Kidney (tissue), 14 donors: ENCODE results near the gene NUCB1. TPM values are rescaled to one million over a fixed set of nuclear protein-coding genes. Genes with fewer than 3 reads are reported as not detected.
"Not testable (repeated sequence)": the region's sequence is repeated elsewhere in the genome, so short reads cannot be mapped to it uniquely, and the experiment has no call there.

Source experiments
- DNase-seq, 5 donors: peaks; one replicate each; pipeline ENCODE4 v3.0.0-alpha.2; 2013 to 2020
- FAIRE-seq: peaks from 2 replicates; lab custom pipeline; 2012; peaks lifted over from hg19 to GRCh38; lab: Jason Lieb, UNC
- H3K27ac ChIP-seq, 2 donors: one replicate each; pipeline ENCODE4 v1.7.0; 2013; ENCODE audit warnings: low read depth in 2 of 2, low read length in 2 of 2, inconsistent platforms in 1 of 2
- H3K27me3 ChIP-seq: one replicate; pipeline ENCODE4 v1.7.1; 2013; ENCODE audit warnings: low read length, inconsistent platforms; ENCODE audit not compliant: control insufficient read depth, insufficient read depth
- H3K36me3 ChIP-seq, 3 donors: one replicate each; pipeline versions ENCODE4 v1.7.0 to v1.7.1; 2013; ENCODE audit warnings: low read length in 3 of 3, control low read depth in 1 of 3, inconsistent platforms in 1 of 3; ENCODE audit not compliant: insufficient read depth in 3 of 3, control insufficient read depth in 2 of 3
- H3K4me1 ChIP-seq, 3 donors: one replicate each; pipeline versions ENCODE4 v1.7.0 to v1.7.1; 2013; ENCODE audit warnings: low read length in 3 of 3, inconsistent platforms in 1 of 3, low read depth in 1 of 3; ENCODE audit not compliant: control insufficient read depth in 2 of 3, insufficient read depth in 2 of 3
- H3K4me3 ChIP-seq, 3 donors: one replicate each; pipeline versions ENCODE4 v1.7.0 to v1.8.1; 2013; ENCODE audit warnings: low read length in 3 of 3, control low read depth in 1 of 3, inconsistent platforms in 1 of 3
- H3K9ac ChIP-seq, 3 donors: one replicate each; pipeline versions ENCODE4 v1.7.0 to v1.7.1; 2013; ENCODE audit warnings: low read length in 3 of 3, control low read depth in 1 of 3, inconsistent platforms in 1 of 3
- H3K9me3 ChIP-seq, 3 donors: one replicate each; pipeline versions ENCODE4 v1.7.0 to v1.7.1; 2013; ENCODE audit warnings: low read length in 3 of 3, control low read depth in 1 of 3, inconsistent platforms in 1 of 3; ENCODE audit not compliant: control insufficient read depth in 2 of 3, insufficient read depth in 1 of 3
- intact Hi-C: fragments of 100-400 bp; cut with DNase I; formaldehyde crosslinking; loops from one replicate; pipeline ENCODE4 v1.11.1; 2022
- polyA plus RNA-seq: library from polyadenylated mRNA; stranded (reverse); fragments of 350-450 nt; fragmentation: Illumina TruSeq; extraction: RNeasy Lipid Tissue Mini Kit (QIAGEN cat#74804); gene quantifications from one replicate; pipeline ENCODE4 v1.2.3, GENCODE V29; 2014; ENCODE audit warnings: low read depth, low replicate concordance; ENCODE audit not compliant: insufficient read depth
- total RNA-seq: library from RNA; stranded (reverse); fragmentation: NEBNext Ultra II Directional; extraction: Animal tissue kit (Norgen Biotek cat#: 25700); gene quantifications from one replicate; pipeline ENCODE4 v1.2.1, GENCODE V29; 2021
- TF ChIP-seq, protein P1 (sequence below): IDR thresholded peaks from 3 replicates; pipeline ENCODE4 v1.5.1; 2012; ENCODE audit warnings: mild to moderate bottlenecking, moderate library complexity, borderline replicate concordance; ENCODE audit not compliant: insufficient read depth; ENCODE audit errors: extremely low read depth
- donor health status: control.
- donor health status: control.
- donor health status: control.
- donor health status: control.
- donor health status: control.
- donor health status: DM: yes; HTN: yes; CAD: no.
- donor health status: Normal renal cell carcinoma (clear cell type).

Gene NUCB1
- total and polyA plus RNA-seq, 2 donors from 2014 or later, result 265 to 503 TPM

DNA sequence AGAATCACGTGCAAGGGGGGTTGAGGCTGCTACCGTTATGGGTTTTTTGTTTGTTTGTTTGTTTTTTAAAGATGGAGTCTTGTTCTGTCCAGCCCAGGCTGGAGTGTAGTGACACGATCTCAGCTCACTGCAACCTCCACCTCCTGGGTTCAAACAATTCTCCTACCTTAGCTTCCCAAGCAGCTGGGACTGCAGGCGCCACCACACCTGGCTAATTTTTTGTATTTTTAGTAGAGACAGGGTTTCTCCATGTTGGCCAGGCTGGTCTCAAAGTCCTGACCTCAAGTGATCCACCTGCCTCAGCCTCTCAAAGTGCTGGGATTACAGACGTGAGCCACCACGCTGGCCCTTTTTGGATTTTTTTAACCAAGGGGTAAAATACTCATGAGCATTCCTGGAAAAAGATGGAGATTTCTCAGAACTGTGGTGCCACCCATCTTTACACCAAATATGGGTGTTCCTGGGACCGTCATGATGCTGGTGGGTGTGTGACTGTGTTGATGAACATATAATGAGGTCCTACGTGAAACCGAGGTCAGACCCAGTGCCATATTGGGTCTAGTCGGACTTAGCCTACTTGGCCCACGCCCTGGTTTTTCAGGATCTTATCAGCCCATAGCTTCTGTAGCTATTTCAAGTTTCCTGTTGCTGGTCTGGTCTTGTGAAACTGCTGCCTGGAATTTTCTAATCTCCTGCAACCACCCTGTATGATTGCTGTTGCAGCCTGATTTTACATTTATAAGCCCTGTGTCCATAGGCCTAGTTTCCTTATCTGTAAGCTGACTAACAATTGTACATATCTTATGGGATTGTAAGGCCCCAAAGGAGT is 21.7 kb upstream of the NUCB1 start:
- FAIRE-seq (no peak), DNase-seq (no peak)
- H3K4me3 ChIP-seq, result no peak overlapping the region
- intact Hi-C loops, result no loop called here
- H3K27me3 ChIP-seq, result no peaks in the 10 kb centered on the region
- no peak overlapping the region for H3K27ac ChIP-seq
- TF ChIP-seq, protein P1, sequence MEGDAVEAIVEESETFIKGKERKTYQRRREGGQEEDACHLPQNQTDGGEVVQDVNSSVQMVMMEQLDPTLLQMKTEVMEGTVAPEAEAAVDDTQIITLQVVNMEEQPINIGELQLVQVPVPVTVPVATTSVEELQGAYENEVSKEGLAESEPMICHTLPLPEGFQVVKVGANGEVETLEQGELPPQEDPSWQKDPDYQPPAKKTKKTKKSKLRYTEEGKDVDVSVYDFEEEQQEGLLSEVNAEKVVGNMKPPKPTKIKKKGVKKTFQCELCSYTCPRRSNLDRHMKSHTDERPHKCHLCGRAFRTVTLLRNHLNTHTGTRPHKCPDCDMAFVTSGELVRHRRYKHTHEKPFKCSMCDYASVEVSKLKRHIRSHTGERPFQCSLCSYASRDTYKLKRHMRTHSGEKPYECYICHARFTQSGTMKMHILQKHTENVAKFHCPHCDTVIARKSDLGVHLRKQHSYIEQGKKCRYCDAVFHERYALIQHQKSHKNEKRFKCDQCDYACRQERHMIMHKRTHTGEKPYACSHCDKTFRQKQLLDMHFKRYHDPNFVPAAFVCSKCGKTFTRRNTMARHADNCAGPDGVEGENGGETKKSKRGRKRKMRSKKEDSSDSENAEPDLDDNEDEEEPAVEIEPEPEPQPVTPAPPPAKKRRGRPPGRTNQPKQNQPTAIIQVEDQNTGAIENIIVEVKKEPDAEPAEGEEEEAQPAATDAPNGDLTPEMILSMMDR, result no peak
- no peak overlapping the region for H3K9ac ChIP-seq
- peaks cover 3 to 23% (median 11%) of the 10 kb centered on the region in 3 donors for H3K4me1 ChIP-seq
- H3K9me3 ChIP-seq, result no peaks in the 10 kb centered on the region
- peaks cover 0 to 12% (median 2%) of the 10 kb centered on the region in 3 donors for H3K36me3 ChIP-seq

DNA sequence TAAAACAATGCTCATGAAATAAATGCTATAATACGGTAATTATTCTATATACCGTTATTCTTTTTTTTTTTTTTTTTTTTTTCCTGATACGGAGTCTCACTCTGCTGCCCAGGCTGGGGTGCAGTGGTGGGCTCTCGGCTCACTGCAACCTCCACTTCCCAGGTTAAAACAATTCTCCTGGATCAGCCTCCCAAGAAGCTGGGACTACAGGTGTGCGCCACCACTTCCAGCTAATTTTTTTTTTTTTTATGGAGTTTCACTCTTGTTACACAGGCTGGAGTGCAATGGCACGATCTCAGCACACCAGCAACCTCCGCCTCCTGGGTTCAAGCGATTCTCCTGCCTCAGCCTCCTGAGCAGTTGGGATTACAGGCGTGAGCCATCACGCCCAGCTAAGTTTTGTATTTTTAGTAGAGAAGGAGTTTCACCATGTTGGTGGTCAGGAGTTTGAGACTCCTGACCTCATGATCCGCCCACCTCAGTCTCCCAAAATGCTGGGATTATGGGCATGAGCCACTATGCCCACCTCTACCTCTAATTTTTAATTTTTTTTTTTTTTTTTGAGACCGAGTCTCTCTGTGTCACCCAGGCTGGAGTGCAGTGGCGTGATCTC is 21.0 kb upstream of the NUCB1 start:
- H3K9ac ChIP-seq, result no peak overlapping the region
- no peak overlapping the region for H3K4me3 ChIP-seq
- no peak for DNase-seq
- H3K9me3 ChIP-seq, result no peaks in the 10 kb centered on the region
- H3K36me3 ChIP-seq, result peaks cover 0 to 5% (median 2%) of the 10 kb centered on the region in 3 donors
- H3K27me3 ChIP-seq, result no peaks in the 10 kb centered on the region
- intact Hi-C loops, result no loop called here
- no peak overlapping the region for H3K27ac ChIP-seq
- TF ChIP-seq, protein P1, result no peak
- no peak for FAIRE-seq
- peaks cover 0 to 16% (median 8%) of the 10 kb centered on the region in 3 donors for H3K4me1 ChIP-seq

DNA sequence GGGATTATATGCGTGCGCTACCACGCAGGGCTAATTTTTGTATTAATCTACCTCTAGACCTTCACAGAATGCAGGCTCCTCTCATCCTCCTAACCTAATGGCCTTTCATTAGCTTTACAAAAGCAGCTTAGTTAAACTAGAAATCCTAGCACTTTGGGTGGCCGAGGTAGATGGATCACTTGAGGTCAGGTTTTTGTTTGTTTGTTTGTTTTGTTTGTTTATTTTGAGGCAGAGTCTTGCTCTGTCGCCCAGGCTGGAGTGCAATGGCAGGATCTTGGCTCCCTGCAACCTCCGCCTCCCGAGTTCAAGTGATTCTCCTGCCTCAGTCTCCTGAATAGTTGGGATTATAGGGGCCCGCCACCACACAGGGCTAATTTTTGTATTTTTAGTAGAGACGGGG is 20.4 kb upstream of the NUCB1 start:
- H3K9me3 ChIP-seq, H3K27ac ChIP-seq, FAIRE-seq, H3K9ac ChIP-seq, intact Hi-C loops, DNase-seq, H3K27me3 ChIP-seq, H3K4me3 ChIP-seq, H3K36me3 ChIP-seq: not testable (repeated sequence)
- H3K4me1 ChIP-seq, result peaks cover 0 to 11% (median 8%) of the 10 kb centered on the region in 3 donors
